ENCODE results near the gene SCMH1. TPM values are rescaled to one million over a fixed set of nuclear protein-coding genes. Genes with fewer than 3 reads are reported as not detected.
"Not testable (repeated sequence)": the region's sequence is repeated elsewhere in the genome, so short reads cannot be mapped to it uniquely, and the experiment has no call there.

The SCMH1 gene
- total and polyA plus RNA-seq, 9 donors, result 32.8 to 80.2 (median 49.8) TPM

DNA sequence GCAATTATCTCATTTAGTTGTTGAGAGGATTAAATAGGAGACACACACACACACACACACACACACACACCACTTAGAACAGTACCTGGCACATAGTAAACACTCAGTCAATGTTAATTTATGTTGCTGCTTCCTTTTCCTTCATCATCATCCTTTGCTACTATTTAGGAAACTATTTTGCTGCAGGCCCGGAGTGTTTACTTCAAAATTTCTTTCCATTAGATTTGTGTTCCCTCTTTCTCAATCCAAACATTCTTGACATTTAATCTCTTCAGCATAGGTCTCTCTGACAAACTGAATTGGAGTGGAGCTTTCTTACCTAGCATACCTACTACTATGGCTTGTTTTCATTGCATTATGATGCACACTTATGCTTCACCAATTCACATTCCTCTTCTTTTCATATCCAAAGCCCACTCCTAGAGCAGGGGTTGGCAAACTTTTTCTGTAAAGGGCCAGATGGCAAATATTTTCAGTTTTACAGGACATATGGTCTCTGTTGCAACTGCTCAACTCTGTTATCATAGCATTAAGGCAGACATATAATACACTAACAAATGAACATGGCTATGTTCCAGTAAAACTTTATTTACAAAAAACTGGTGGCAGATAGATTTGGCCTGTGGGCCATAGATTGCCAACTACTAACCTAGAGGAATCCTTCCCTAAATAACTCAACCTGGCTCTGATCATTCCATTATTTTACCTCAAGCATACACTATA is 49.5 kb downstream of the SCMH1 start:
- peaks cover 3% of the 10 kb centered on the region for H3K4me1 ChIP-seq (ENCODE audit: insufficient read depth)
- no peak overlapping the region for H3K27ac ChIP-seq
- no peaks in the 10 kb centered on the region for H3K36me3 ChIP-seq
- intact Hi-C loops (cut with DNase I), result no loop called here
- no peak overlapping the region for H3K4me3 ChIP-seq
- WGBS, 3 donors, result 24 to 31% (median 25%) methylated on average over 1 of the region's 1 CpG
- no peaks in the 10 kb centered on the region for H3K27me3 ChIP-seq
- DNase-seq, result no peak
- no peaks in the 10 kb centered on the region for H3K9me3 ChIP-seq
- TF ChIP-seq, protein P1, sequence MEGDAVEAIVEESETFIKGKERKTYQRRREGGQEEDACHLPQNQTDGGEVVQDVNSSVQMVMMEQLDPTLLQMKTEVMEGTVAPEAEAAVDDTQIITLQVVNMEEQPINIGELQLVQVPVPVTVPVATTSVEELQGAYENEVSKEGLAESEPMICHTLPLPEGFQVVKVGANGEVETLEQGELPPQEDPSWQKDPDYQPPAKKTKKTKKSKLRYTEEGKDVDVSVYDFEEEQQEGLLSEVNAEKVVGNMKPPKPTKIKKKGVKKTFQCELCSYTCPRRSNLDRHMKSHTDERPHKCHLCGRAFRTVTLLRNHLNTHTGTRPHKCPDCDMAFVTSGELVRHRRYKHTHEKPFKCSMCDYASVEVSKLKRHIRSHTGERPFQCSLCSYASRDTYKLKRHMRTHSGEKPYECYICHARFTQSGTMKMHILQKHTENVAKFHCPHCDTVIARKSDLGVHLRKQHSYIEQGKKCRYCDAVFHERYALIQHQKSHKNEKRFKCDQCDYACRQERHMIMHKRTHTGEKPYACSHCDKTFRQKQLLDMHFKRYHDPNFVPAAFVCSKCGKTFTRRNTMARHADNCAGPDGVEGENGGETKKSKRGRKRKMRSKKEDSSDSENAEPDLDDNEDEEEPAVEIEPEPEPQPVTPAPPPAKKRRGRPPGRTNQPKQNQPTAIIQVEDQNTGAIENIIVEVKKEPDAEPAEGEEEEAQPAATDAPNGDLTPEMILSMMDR (IDR thresholded peaks at IDR 0.05), result no peak
- TF ChIP-seq POLR2A (IDR thresholded peaks at IDR 0.05) (no peak), EP300 (IDR thresholded peaks at IDR 0.05) (no peak)

DNA sequence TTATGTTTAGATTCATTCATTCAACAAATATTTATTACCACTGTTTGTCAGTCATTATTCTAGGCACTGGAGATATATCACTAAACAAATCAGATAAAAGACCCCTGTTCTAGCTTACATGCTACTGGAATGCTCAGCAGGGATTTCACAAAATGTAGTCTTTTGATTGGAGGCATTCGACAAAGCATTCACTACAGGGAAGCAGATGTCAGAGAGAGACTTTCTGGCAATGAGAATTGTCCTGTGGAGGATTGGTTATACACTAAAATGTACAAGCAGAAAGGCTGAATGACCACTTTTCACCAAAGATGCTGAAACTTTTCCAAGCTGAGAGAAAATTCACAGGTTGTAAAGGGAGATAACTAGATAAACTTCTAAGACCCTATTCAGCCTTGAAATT is 57.7 kb downstream of the SCMH1 start:
- TF ChIP-seq EP300 (IDR thresholded peaks at IDR 0.05) (no peak), POLR2A (IDR thresholded peaks at IDR 0.05) (no peak)
- TF ChIP-seq, protein P1 (IDR thresholded peaks at IDR 0.05), result no peak
- Histone ChIP-seq H3K36me3 (no peaks in the 10 kb centered on the region), H3K27me3 (no peaks in the 10 kb centered on the region), H3K4me1 (ENCODE audit: insufficient read depth) (no peaks in the 10 kb centered on the region), H3K9me3 (no peaks in the 10 kb centered on the region), H3K27ac (no peak overlapping the region), H3K4me3 (no peak overlapping the region)
- intact Hi-C loops (cut with DNase I), result no loop called here
- WGBS, 3 donors, result 76 to 88% (median 86%) methylated on average over 1 of the region's 1 CpG
- DNase-seq, result no peak

DNA sequence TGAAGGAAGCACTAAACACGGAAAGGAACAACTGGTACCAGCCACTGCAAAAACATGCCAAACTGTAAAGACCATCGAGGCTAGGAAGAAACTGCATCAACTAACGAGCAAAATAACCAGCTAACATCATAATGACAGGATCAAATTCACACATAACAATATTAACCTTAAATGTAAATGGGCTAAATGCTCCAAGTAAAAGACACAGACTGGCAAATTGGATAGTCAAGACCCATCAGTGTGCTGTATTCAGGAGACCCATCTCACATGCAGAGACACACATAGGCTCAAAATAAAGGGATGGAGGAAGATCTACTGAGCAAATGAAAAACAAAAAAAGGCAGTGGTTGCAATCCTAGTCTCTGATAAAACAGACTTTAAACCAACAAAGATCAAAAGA is 63.9 kb downstream of the SCMH1 start:
- H3K36me3 ChIP-seq; H3K4me1 ChIP-seq (ENCODE audit: insufficient read depth); intact Hi-C loops (cut with DNase I); H3K4me3 ChIP-seq; DNase-seq; H3K9me3 ChIP-seq; H3K27me3 ChIP-seq; H3K27ac ChIP-seq: not testable (repeated sequence)
- WGBS, 3 donors, result 93 to 96% (median 94%) methylated on average over 3 of the region's 3 CpGs

DNA sequence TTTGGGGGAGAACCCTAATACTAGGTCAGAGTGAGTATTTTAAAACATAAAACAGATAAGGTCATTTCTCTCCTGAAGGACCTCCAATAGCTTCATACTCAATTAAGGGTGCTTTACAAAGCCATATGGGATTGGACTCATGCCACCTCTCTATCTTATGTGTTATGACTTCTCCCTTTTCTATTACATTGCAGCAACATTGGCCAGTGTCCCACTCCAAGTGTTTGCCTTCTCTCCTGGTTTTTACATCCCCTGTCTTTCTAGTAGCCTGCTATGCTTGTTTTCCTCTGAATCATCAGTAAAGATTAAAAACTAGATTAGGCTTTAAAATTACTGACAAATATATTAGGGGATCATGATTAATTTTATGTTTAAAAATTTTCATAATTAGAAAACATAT is 66.6 kb downstream of the SCMH1 start:
- intact Hi-C loops (cut with DNase I), result no loop called here
- DNase-seq, result no peak
- H3K4me1 ChIP-seq (ENCODE audit: insufficient read depth), result no peaks in the 10 kb centered on the region
- H3K4me3 ChIP-seq, result no peak overlapping the region
- H3K36me3 ChIP-seq, result no peaks in the 10 kb centered on the region
- H3K27ac ChIP-seq, result no peak overlapping the region
- peaks cover 0 to 4% of the 10 kb centered on the region in 2 donors for H3K9me3 ChIP-seq
- H3K27me3 ChIP-seq, result no peaks in the 10 kb centered on the region
- TF ChIP-seq POLR2A (IDR thresholded peaks at IDR 0.05), result no peak
- TF ChIP-seq EP300 (IDR thresholded peaks at IDR 0.05), result no peak
- TF ChIP-seq, protein P1 (IDR thresholded peaks at IDR 0.05), result no peak

DNA sequence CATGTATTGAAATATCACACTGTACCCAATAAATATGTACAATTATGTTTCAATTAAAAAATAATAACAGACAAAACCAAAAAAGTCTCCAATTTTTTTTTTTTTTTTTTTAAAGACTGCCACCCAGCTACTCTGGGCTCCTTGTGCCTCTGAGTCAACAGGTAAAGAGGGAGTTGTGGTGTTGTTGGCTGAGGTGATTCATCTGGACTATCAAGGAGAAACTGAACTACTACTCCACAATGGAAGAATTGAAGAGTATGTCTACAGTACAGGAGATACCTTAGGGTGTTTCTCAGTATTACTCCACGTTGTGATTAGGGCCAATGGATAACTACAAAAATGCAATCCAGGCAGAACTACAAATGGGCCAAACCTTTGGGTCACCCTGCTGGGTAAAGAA is 67.9 kb downstream of the SCMH1 start:
- H3K36me3 ChIP-seq, result no peaks in the 10 kb centered on the region
- TF ChIP-seq EP300 (IDR thresholded peaks at IDR 0.05) (no peak), POLR2A (IDR thresholded peaks at IDR 0.05) (no peak)
- TF ChIP-seq, protein P1 (IDR thresholded peaks at IDR 0.05), result no peak
- WGBS, 3 donors, result 83 to 95% (median 88%) methylated on average over 1 of the region's 1 CpG
- H3K4me3 ChIP-seq, result no peak overlapping the region
- intact Hi-C loops (cut with DNase I), result no loop called here
- DNase-seq, result no peak
- no peaks in the 10 kb centered on the region for H3K27me3 ChIP-seq
- no peak overlapping the region for H3K27ac ChIP-seq
- H3K4me1 ChIP-seq (ENCODE audit: insufficient read depth), result no peaks in the 10 kb centered on the region
- H3K9me3 ChIP-seq, result peaks cover 0 to 4% of the 10 kb centered on the region in 2 donors
